SH-SY5Y (cell line): ENCODE measurements around the gene IL16.

Experiments
- GATA2 ChIP-seq: IDR thresholded peaks from 2 replicates; pipeline ENCODE4 v1.6.1; 2011; ENCODE audit warnings: mild to moderate bottlenecking, low read depth, low read length
- GATA3 ChIP-seq: IDR thresholded peaks from 2 replicates; pipeline ENCODE4 v1.6.1; 2011; ENCODE audit warnings: low read depth, mild to moderate bottlenecking, low read length, moderate library complexity

DNA sequence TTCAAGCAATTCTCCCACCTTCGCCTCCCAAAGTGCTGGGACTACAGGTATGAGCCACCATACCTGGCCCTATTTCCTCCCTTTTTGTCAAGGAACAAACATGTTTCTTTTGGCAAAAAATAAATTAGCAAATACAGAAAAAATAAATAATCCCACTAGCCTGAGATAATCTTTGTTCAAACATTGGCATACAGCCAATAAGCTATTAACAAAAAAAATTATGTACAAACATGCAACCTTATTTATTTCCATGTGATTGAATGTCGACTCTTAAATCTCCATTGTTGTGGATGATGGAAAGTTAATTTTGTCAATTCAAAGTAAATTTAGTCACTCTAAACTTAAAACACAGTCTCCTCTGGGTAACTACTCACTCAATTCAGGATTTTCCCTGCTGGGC, 18.3 kb upstream of the IL16 start:
- TF ChIP-seq GATA2 = no peak
- no peak for TF ChIP-seq GATA3
